ENCODE measurements around the gene VPS8.

- TF ChIP-seq CTCF (IDR thresholded peaks at IDR 0.05; ENCODE audit: low read length) (no peak), EZH2 (IDR thresholded peaks at IDR 0.05; ENCODE audit: borderline replicate concordance, low read length) (no peak)
These were observed 212.4 kb downstream of the VPS8 start for GRCh38 chr3:185024406-185024805.

Data from OCI-LY1 (cell line).